Measurements from ENCODE around the gene TRIM26.
"Not testable (repeated sequence)": the region's sequence is repeated elsewhere in the genome, so short reads cannot be mapped to it uniquely, and the experiment has no call there.

Gene TRIM26

DNA sequence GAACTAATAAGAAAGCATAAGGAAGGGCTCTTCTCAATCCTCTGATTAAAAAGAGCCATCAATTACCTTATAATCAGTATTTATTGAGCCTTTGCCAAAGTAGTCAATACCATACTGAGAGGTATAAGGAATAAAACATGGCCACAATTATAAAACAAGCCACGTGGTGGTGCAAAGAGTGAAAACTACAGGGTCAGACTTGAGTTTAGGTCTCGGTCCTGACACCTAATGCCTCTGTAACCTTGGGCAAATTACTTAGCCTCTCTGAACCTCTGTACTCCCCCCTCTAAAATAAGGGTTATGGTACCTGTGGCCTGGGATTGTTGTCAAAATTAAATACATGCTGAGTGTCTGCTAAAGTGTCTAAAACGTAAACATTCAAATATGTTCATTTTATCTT is 64.0 kb downstream of the TRIM26 start:
- TF ChIP-seq, protein P1, sequence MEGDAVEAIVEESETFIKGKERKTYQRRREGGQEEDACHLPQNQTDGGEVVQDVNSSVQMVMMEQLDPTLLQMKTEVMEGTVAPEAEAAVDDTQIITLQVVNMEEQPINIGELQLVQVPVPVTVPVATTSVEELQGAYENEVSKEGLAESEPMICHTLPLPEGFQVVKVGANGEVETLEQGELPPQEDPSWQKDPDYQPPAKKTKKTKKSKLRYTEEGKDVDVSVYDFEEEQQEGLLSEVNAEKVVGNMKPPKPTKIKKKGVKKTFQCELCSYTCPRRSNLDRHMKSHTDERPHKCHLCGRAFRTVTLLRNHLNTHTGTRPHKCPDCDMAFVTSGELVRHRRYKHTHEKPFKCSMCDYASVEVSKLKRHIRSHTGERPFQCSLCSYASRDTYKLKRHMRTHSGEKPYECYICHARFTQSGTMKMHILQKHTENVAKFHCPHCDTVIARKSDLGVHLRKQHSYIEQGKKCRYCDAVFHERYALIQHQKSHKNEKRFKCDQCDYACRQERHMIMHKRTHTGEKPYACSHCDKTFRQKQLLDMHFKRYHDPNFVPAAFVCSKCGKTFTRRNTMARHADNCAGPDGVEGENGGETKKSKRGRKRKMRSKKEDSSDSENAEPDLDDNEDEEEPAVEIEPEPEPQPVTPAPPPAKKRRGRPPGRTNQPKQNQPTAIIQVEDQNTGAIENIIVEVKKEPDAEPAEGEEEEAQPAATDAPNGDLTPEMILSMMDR (conservative IDR thresholded peaks at IDR 0.05): no peak
- TF ChIP-seq ZFX (IDR thresholded peaks at IDR 0.05): no peak
- no peak overlapping the region for H3K27ac ChIP-seq

DNA sequence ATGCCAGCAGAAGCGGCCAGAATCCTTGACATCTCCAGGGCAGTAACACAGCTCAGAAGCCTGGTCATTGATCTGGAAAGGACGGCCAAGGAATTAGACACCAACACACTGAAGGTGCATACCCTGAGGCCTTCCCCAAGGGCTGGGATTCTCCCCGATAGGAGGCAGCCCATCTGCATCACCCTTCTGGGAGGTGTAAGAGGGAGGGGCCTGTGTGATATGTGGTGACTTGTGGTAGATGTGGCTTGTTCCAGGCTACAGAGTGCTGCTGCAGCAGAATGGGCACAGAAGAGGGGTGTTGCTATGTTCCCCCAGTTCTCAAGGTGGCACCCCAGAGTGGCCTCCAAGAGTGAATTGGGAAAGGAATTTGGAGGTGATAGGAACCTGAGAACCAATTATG is 66.1 kb downstream of the TRIM26 start:
- TF ChIP-seq, protein P1 (conservative IDR thresholded peaks at IDR 0.05): no peak
- no peak for TF ChIP-seq ZFX (IDR thresholded peaks at IDR 0.05)
- no peak overlapping the region for H3K27ac ChIP-seq

DNA sequence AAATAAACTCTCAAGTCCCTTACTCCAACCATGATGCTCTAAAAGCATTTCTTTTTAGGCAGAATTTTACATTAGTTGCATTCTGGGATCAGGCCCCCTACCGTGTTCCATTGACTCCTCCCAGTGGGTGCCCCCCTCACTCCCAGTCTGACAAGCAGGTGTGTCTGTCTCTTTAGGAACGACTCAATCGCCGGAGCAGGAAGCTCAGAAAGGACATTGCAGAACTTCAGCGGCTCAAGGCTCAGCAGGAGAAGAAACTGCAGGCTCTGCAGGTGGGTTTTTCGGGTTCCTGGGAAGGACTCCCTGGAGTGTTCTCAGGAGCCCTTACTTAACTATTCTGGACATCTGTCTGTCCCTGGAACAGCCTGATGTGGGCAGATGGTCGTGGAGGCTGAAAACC is 67.4 kb downstream of the TRIM26 start:
- H3K27ac ChIP-seq: no peak overlapping the region
- TF ChIP-seq ZFX (IDR thresholded peaks at IDR 0.05): no peak
- TF ChIP-seq, protein P1 (conservative IDR thresholded peaks at IDR 0.05): no peak

DNA sequence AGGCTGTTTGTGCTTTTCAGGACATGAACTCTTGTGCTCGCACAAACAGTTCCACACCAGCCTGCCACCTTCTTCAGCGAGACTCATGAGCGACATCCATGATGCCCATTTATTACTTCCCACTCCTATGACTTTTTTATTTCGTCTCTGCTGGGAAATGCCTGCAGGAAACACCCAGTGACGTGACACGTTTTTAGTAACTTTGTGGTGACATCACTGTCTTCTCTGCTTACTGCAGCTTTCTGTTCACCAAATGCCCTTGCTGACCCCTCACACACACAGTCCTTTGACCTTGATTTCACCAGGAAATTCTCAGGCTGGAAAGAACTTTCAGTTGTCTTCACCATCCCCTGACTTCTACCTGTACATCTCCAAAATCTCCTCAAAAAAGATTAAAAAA is 68.4 kb downstream of the TRIM26 start:
- TF ChIP-seq ZFX (IDR thresholded peaks at IDR 0.05): no peak
- TF ChIP-seq, protein P1 (conservative IDR thresholded peaks at IDR 0.05): no peak
- H3K27ac ChIP-seq: no peak overlapping the region

DNA sequence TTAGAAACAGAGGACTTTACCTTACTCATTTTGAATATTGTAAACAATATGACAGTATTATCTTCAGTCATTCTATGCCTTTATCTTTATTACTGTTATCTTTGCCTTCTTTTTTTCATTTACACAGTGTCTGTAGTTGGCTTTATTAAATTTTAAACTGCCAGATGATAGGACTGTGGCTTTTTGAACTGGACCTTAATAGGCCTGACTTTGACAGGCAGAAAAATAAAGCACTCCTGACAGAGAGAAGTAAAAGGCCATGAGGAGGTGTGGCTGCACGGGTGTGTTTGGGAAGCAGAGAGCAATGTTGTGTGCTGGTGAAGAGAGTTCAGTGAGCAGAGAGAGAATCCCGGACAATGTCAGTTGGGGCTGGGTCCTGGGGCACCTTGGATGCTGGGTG is 69.4 kb downstream of the TRIM26 start:
- TF ChIP-seq, protein P1 (conservative IDR thresholded peaks at IDR 0.05): no peak
- TF ChIP-seq ZFX (IDR thresholded peaks at IDR 0.05): no peak
- no peak overlapping the region for H3K27ac ChIP-seq

DNA sequence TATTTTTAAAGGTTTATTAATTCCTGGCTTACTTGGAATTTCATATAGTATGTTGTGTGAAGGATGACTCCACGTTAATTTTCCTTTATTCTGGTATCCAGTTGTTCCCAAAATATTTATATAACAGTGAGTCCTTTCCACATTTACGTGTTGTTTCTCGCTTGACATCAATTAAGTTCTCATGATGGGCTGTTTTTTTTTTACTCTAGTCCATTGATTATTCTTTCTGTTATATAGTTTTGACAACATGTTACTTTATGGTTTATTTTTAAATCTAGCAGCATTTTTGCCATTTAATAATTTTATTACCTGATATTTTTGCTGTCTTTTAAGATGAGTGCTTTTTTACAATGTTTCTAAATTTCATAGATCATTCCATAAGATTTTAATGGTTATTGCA is 70.5 kb downstream of the TRIM26 start:
- H3K27ac ChIP-seq: no peak overlapping the region

DNA sequence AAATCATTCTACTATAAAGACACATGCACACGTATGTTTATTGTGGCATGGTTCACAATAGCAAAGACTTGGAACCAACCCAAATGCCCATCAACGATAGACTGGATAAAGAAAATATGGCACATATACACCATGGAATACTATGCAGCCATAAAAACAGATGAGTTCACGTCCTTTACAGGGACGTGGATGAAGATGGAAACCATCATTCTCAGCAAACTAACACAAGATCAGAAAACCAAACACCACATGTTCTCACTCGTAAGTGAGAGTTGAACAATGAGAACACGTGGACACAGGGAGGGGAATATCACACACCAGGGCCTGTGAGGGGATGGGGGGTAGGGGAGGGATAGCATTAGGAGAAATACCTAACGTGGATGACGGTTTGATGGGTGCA is 73.0 kb downstream of the TRIM26 start:
- H3K27ac ChIP-seq: not testable (repeated sequence)

More for the DNA sequence above, 70.5 kb downstream of the TRIM26 start:
- TF ChIP-seq, protein P1 (conservative IDR thresholded peaks at IDR 0.05): no peak
- TF ChIP-seq ZFX (IDR thresholded peaks at IDR 0.05): no peak

DNA sequence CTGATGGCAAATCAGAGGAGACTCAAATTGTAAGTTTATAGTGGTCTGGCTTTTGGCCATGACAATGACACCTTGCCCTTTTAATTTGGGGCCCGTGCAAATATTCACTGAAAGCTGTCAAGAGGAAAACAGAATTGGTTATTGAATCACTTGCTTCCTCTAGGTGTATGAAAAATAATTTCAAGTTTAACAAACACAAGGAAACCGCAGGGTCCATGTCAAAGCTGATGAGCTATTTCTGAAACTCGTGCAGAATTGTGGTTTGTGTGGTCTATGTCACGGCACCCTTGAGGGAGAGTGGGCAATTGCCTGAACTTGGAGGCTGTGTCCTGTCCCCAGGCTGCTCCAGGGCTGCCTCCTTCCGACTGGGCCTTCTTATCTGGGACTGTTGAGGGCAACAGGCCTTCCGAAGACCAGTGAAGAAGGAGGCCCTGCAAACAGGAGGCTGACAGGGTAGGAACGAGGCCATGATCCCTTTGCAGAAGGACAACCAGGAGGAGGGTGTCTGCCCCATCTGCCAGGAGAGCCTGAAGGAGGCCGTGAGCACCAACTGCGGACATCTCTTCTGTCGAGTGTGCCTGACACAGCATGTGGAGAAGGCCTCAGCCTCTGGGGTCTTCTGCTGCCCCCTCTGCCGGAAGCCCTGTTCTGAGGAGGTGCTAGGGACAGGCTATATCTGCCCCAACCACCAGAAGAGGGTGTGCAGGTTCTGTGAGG is 76.5 kb downstream of the TRIM26 start:
- no peak overlapping the region for H3K27ac ChIP-seq
- no peak for TF ChIP-seq ZFX (IDR thresholded peaks at IDR 0.05)
- TF ChIP-seq, protein P1 (conservative IDR thresholded peaks at IDR 0.05): no peak
